Stimulated activated CD4-positive, alpha-beta T cell treated with anti-CD3 and anti-CD28 coated beads, Interleukin-12 subunit alpha, Interleukin-12 subunit beta, amount 100 ng/mL, for 4 hours (primary cell): ENCODE measurements around the gene PSMB11.
A peak's percentile ranks its signal among the peaks of the same experiment; 100 is the strongest.
"Not testable (repeated sequence)": the region's sequence is repeated elsewhere in the genome, so short reads cannot be mapped to it uniquely, and the experiment has no call there.

Experiments used
- DNase-seq: peaks from one replicate; pipeline ENCODE4 v3.0.0-alpha.2; 2020

The PSMB11 gene, protein sequence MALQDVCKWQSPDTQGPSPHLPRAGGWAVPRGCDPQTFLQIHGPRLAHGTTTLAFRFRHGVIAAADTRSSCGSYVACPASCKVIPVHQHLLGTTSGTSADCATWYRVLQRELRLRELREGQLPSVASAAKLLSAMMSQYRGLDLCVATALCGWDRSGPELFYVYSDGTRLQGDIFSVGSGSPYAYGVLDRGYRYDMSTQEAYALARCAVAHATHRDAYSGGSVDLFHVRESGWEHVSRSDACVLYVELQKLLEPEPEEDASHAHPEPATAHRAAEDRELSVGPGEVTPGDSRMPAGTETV

DNA sequence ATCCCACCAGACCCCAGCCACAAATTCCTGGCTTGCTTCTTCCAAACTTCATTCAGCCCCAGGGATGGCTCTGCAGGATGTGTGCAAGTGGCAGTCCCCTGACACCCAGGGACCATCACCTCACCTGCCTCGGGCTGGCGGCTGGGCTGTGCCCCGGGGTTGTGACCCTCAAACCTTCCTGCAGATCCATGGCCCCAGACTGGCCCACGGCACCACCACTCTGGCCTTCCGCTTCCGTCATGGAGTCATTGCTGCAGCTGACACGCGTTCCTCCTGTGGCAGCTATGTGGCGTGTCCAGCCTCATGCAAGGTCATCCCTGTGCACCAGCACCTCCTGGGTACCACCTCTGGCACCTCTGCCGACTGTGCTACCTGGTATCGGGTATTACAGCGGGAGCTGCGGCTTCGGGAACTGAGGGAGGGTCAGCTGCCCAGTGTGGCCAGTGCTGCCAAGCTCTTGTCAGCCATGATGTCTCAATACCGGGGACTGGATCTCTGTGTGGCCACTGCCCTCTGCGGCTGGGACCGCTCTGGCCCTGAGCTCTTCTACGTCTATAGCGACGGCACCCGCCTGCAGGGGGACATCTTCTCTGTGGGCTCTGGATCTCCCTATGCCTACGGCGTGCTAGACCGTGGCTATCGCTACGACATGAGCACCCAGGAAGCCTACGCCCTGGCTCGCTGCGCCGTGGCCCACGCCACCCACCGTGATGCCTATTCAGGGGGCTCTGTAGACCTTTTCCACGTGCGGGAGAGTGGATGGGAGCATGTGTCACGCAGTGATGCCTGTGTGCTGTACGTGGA is at the start of gene PSMB11:
Gene PSMB11 (plus strand): TSS at position 51 of the 804 bp plus-strand sequence. CDS start 14 bp downstream, at position 65.
- DNase-seq, result no peak

DNA sequence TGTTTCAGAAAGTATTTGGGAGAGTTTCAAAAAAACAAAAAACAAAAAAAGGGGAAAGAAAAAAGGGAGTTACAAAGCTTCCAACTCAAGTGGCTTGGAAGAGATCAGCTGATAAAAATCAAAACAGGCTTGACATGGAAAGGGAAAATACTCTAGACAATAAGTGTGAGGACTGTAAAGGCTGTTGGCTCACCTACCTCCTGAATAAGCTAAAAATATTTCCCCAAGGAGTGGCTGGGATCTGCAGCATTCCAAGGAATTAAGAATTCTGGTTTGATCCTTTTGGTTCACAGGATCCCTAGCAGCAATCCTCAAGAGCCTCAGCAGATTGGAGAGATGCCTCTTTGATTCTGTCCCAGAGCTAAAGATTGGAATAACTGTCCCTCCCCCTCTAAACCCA is 48.5 kb upstream of the PSMB11 start:
- DNase-seq, result no peak

DNA sequence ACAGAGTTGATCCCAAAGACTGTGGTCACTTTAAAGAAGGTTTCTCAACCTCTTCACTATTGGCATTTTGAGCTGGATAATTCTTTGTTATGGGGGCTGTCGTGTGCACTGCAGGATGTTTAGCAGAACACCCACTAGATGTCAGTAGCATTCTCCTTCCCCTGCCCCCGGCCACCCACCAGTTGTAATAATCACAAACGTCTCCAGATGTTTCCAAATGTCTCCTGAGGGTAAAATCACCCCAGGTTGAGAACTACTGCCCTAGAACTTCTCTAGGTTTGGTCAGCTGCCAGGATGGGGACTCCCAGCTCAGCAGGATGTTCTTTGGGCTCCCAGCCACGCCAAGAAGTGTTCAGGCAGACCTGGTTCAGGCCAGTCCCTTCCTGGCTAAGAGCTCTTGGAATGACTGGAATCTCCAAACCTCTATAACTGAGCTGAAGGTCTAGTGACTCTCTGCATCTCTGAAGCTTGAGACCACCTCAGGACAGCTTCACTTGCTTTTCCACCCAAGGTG is 47.2 kb upstream of the PSMB11 start:
- peak; percentile 25 for DNase-seq

DNA sequence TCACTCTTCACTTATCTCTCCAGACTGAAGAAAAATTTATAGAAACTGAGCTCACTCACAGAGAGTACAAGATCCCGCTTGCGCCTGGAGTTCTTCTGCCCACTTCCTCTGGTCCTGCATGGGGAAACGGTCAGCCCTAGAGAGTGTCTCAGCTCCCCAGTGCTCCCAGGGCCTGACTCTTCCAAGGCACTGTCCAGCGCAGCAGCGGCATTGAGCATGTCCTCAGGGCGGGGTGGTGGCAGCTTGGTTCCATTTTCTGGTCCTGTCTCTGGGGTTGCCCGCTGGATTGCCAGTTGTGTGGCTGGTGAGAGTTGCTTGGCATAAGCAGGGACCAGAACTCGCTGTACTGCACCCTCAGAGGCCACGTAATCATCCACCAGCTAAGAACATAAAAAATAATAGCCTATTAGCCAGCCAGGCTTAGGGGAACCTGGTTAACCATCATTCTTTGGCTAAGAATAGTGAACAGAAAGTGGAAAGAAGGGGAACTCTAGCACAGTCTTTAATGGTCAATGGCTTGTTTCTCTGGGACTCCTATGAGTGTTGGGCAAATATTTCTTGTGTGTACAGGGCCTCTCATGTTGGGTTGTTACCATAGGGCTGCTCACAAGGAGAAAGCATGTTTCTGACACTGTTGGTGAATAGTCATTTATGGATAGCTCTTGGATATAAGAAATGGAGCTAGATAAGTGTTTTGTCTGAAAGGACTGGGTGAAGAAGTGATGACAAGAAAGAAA is 46.0 kb upstream of the PSMB11 start:
- no peak for DNase-seq

DNA sequence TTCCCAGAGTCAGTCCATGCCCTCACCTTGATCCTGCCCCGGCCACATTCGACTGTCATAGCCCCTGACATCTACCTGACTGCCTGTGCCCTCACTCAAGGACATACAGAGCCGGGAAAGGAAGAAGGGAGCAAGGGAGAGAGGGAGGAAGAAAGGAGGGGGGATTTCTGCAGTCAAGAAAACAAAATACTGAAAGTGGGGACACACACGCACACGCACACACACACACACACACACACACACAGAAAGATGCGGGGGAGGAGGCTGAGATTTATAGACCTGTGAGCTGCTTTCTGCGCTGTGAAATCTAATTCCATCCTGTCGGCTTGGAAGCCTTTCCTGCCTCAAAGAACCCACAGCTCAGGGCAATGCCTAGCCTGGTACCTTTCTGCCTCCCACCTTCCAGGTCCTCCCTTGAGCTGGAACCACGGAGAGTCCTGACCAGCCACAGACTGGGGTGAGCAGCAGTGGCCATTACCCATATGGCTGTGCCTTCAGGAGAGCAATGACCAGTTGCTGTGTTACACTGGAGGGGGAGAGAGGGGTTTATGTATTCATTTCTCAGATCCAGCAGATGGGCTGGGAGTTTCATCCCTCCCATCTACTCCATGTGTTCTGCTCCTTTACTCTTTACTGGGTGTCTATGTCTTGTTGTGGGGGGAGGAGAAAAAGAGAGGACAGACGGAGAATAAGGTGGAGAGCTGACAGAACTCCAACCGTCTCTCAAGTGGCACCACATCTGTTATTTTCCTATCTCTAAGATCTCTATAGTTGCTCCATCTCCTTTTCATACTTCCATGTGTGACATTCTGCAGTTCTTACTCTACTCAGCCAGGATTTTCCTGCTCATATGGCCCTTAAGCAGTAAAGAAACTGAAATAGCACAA is 45.0 kb upstream of the PSMB11 start:
- no peak for DNase-seq

DNA sequence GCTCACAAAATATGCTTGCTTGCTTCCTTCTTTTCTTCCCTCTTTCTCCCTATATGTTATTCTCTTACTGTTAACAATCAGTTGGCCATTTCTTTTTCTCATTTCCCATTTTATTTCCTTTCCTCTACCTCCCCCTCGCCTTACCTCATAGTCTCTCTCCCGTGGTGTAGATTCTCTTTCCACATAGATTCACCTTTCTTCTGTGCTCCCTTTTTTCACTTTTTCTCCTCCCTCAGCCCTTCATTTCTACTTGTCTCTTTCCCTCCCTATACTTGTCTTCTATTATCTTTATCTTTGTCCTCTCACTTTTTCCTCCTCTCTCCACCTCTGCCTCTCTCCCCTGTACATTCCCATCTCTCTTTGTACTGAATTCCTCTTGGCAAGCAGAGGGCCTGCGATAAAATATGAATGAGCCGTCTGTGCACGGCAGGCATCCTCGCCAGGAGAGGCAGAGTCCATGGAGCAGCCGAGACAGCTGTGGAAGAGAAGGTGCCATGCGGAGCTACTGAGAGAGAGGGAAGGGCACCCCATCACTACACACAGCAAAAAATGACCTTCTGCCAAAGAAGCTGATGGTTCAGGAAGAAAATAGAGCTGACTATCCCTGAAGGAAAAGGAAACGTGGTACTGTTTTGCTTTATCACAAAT is 44.2 kb upstream of the PSMB11 start:
- DNase-seq, result no peak

DNA sequence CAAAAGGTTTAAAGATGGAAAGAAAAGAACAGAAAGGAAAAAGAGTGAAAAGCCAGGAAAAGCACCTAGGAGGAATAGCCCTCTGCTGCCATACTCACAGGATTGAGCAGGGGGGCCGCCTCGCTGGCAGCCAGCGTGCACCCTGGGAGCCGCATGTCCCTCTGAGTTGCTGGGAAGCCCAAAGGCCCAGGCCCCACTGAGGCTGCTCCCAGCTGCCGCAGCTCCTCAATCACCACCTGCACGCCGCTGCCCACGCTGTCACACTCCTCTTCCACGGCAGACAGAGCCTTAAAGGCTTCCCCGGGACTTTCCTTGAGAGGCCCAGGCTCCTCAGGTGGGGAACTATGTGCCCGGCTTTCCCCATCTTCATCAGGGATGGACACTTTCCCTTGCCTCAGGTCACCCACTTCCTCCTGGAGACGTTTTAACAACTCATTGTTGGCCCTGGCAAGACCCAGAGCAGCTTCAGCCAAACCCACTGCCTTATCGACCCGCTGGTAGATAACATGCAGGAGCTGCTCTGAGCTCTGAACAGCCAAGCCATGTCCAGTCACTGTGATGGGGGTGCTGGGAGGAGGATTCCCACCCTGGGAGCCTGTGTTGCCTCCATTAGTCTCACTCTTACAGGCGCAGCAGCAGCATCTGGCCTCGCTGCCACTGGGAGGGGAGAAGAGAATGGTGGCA is 43.5 kb upstream of the PSMB11 start:
- no peak for DNase-seq

DNA sequence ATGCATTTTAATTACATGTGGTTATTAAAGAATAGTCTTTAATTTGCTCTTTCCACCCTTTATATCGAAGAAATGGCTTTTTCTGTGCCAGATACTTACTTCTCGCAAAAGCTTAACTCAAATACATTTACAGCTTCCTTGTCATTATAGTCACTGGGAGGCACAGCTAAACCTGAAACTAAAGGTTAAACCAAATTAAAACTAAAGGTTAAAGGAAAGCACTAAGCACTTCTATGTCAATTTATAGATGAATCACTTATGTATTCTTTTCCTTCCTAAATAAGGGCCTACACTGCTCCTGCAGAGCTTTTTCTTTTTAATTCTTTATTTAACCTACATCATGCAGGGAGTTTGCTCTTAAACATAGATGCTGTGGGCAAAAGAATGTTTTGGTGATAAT is 41.2 kb upstream of the PSMB11 start:
- no peak for DNase-seq

DNA sequence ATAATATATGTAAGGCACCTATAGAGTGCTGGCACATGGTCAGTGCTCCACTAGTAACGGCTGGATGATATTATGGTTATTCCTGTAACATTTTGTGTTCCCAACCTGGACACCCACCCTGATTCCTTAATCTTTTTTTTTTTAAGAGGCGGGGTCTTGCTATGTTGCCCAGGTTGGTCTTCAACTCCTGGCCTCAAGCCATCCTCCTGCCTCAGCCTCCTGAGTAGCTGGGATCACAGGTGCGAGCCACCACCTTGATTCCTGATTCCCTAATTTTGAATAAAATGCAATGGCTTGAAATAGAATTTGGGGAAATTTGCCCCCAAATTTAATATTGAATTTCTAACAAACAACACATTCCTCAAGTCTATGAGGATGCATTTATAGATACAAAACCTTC is 39.4 kb upstream of the PSMB11 start:
- DNase-seq, result no peak

DNA sequence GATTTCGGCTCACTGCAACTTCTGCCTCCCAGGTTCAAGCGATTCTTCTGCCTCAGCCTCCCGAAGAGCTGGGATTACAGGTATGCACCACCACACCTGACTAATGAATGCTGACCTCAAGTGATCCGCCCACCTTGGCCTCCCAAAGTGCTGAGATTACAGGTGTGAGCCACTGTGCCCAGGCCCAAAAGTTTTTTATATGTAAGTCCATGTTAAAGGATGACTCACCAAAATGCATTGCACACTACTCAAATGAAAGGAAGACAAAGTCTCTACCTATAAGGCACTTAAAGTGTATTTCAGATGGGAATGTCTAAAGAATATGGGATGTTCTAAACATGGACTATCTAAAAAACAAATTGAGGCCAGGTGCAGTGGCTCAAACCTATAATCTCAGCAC is 37.7 kb upstream of the PSMB11 start:
- not testable (repeated sequence) for DNase-seq

DNA sequence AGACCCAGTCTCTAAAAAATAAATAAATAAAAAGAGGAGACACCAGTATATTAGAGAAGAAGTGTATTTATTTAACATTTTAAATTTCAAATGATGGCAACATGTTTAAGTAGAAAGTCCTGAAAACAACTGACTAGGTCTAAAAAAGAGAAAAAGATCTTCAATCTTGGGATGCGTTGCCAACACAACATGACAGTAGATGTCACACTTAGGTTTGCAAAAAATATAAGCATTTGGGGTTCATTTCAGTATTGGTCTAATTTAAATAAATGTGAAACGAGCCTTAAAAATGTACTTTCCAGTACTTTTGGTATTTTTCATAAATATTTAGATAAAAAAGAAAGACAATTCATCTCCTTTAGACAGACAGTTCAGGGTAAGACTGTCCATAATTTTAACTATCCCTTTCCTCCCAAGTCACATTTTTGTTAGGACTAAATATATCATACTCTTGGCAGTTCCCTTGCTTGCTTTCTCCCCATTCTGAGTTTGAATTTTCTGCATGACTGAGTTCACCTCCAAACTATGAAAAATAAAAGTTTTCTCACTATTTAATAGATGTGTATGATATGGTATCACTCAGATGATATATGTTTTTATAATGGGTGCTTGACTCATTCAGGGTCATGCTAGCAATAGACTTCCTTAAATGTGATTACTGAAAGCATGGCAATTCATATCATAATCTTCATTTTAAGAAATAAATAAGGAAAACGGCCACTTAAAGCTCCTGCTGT is 36.4 kb upstream of the PSMB11 start:
- DNase-seq, result no peak

DNA sequence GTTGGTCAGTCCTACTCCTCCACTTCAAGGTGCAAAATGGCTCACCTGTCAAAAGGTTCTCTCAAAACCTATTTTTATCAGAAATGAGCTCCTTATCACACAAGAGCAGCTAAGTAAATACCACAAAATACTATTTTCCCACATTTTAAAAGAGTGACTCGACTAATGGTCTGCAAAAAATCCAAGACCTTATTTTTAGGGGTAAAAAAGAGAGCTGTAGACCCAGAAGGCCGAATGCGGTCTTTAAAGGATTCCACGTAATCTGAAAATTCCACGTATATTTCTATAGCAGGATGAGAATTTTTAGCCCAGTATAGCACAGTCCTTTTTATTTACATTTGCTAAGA is 35.9 kb upstream of the PSMB11 start:
- DNase-seq, result no peak

DNA sequence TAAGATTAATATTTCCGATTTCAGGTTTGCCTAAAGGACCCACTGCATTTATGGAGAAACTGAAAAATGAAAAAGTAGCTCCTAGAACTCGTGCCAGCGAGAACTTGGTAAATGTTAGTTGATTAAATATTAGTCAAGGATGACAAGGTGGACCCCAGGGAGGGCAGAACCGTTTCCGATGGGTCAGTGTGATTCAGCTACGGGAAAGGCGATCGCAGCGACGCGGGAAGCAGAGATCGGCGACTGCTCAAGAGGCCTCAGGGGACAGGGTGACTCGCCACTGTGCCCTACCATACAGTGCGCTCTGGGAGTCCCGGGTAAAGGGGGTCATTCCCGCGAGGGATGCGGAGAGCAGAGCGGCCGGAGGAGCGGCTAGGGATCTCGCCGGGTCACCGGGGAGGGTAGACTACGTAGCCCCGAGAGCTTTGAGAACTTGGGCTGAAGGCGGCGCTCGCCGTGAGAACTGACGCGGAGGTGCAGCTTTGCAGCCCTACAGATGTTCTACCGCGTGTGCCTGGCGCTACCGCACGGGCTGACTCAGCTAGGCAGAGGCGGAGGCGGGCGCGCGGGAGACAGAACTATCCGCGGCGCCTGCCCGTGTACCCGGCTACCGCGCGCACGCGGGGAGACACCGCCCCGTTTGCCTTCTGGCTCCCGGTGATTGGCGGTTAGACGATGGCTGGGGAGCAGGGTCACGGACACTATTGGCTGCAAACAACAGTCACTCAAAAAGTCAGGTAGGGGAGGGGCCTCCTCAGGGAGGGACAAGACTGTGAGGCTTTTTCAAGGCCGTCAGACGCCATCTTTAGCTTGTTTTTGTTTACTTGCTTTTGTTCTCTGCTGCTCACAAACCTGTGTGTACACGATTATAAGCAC is 35.2 kb upstream of the PSMB11 start:
- peak; percentile 92 for DNase-seq

DNA sequence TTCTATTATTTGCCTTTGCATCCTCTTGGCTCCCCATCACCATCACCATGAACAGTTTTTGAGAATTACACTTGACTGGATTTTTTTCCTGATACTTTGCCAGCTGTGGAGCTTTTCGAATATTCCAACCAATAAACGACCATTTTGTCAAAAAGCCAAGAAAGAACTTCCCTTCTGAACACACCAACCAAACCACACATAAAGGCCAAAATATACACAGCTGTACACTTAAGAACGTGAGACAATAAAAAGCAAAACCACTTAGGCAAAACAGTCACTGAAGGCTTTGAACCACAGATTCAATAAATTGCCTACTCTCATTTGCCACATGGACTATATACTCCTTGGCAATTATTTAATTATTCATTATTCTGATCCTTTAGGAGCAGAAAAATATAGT is 33.2 kb upstream of the PSMB11 start:
- DNase-seq, result no peak

DNA sequence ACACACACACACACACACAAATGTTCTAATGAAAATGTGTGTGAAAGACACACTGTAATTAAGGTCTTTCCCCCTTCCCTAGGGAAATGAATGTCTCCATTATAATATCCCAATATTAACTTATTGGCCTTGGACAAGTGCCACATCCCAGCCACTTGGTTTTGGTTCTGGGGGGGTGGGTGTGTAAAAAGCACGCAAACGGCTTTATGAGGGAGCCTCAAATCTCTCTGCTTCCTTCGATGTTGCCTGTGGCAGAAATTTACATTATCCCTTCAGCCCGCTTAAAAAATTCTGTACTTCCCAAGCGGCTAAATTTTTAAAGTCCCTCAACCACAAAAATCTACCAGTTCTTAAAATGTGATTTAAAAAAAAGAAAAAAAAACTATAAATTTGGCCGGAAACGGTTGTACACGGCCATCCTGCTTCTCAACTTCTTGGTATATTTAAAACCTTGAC is 32.5 kb upstream of the PSMB11 start:
- no peak for DNase-seq

DNA sequence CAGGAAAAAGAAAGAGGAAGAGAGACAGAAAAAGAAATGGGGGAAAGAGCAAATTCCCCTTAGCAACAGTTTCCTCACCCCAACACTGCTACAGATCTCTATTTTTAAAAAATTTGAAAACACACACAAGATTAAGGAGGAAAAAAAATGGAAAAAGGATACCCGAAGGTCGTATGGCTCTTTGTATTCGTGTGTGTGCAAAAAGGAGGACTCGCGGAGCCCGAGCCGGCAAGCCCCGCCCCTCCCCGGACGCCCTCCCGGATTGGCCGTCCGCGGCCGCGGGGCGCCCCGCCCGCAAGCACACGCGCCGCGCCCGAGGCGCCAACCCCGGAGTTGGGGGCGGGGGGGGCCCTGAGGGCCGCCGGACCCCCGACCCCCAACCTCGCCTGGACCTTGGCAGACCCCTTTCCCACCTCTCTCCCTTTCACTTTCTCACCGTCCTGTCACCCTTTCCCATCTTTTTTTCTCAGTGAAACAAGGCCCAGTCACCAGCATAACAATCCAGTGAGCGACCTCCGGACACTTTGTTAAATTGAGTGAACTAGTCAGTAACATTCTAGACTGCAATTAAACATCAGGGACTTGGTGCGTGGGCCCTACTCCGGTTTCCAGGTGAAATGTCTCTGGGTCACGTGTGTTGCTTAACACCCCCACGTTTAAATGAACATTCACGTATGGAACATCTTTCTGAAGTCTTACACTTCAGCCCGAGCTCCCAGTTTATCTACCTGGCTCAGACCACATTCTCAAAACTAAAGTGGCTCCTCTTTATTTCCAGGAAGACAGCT is 31.9 kb upstream of the PSMB11 start, which contains the start of gene C14orf93:
Gene C14orf93 (minus strand): TSS at position 205 of the 788 bp plus-strand sequence. CDS start 11,120 bp downstream, outside the sequence.
- DNase-seq, result peak; percentile 82

DNA sequence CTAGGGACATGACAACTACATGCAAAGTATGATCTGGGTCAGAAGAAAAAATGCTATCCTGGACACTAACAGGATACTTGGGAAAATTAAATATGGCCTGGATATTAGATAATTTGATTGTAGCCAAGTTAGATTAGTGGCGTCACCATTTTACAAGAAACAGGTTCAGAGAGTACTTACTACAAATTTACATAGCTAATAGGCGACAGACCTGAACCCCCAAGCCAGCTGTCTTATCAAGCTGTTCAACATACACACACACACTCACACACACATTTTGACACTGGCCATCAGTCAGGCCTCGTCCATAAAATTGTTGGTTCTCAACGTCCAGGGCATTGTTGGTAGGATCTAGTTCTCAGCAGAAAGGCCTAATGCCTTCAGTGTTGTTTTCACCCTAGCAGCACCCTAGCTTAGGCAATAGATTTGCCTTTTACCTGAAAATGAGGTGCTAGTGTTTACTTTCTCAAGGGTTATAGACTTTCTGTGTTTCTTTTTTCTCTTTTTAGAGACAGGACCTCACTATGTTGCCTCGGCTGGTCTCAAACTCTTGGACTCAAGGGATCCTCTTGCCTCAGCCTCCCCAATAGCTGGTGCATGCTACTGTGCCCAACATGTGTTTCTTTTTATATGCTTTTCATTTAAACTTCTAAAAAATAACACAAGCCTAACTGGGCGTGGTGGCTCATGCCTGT is 28.8 kb upstream of the PSMB11 start:
- DNase-seq, result no peak

DNA sequence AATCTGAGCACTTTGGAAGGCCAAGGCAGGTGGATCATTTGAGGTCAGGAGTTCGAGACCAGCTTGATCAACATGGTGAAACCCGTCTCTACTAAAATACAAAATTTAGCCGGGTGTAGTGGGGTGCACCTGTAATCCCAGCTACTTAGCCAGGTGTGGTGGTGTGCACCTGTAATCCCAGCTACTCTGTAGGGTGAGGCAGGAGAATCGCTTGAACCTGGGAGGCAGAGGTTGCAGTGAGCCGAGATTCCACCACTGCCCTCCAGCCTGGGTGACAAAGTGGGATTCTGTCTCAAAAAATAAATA is 28.3 kb upstream of the PSMB11 start:
- DNase-seq, result not testable (repeated sequence)
